Measurements from ENCODE around the gene ST6GAL1. TPM values are rescaled to one million over a fixed set of nuclear protein-coding genes. Genes with fewer than 3 reads are reported as not detected.

The ST6GAL1 gene
- total and polyA plus RNA-seq, 2 experiments from 2014 or later, result 17.6 to 65.1 TPM

DNA sequence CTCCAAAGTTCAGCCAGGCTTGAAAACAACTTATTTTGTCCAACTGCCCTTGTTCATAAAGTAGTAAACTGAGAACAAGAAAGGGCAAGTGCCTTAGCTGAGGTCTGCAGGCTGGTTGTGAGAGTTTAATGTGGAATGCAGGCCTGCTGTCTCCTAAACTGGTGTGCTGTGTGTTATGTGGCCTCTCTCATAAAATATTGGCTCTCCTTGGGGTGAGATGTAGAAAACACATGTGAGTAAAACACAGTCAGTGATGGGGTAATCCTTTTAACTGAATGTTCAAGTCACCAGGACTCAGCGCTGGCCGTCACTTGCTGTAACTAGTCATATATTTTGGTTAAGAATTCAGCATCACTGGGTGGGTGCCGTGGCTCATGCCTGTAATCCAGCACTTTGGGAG, 7.1 kb upstream of the ST6GAL1 start:
- no peaks in the 10 kb centered on the region for H3K4me1 Mint-ChIP-seq
- no peak overlapping the region for H3K27ac Mint-ChIP-seq
- Histone ChIP-seq H2AFZ (0 out of 2 replicates have a peak overlapping the region, but pooled peaks have one; percentile 28), H3K27ac (ENCODE audit: low read depth) (no peak overlapping the region), H3K36me3 (ENCODE audit: insufficient read depth) (no peaks in the 10 kb centered on the region), H3K4me1 (ENCODE audit: insufficient read depth) (no peaks in the 10 kb centered on the region), H3K4me2 (no peak overlapping the region), H3K4me3 (no peak overlapping the region), H3K27me3 (ENCODE audit: insufficient read depth) (no peaks in the 10 kb centered on the region), H4K20me1 (replicated peaks; ENCODE audit: insufficient read depth) (no peaks in the 10 kb centered on the region), H3K9me2 (ENCODE audit: insufficient read depth) (no peaks in the 10 kb centered on the region; the same call in 1 of the 2 replicates), H3F3A (replicated peaks; ENCODE audit: low read depth) (no peaks in the 10 kb centered on the region), H3K79me2 (replicated peaks; ENCODE audit: insufficient read depth) (no peaks in the 10 kb centered on the region)
- H3K4me3 Mint-ChIP-seq, result no peak overlapping the region
- TF ChIP-seq, protein P1, sequence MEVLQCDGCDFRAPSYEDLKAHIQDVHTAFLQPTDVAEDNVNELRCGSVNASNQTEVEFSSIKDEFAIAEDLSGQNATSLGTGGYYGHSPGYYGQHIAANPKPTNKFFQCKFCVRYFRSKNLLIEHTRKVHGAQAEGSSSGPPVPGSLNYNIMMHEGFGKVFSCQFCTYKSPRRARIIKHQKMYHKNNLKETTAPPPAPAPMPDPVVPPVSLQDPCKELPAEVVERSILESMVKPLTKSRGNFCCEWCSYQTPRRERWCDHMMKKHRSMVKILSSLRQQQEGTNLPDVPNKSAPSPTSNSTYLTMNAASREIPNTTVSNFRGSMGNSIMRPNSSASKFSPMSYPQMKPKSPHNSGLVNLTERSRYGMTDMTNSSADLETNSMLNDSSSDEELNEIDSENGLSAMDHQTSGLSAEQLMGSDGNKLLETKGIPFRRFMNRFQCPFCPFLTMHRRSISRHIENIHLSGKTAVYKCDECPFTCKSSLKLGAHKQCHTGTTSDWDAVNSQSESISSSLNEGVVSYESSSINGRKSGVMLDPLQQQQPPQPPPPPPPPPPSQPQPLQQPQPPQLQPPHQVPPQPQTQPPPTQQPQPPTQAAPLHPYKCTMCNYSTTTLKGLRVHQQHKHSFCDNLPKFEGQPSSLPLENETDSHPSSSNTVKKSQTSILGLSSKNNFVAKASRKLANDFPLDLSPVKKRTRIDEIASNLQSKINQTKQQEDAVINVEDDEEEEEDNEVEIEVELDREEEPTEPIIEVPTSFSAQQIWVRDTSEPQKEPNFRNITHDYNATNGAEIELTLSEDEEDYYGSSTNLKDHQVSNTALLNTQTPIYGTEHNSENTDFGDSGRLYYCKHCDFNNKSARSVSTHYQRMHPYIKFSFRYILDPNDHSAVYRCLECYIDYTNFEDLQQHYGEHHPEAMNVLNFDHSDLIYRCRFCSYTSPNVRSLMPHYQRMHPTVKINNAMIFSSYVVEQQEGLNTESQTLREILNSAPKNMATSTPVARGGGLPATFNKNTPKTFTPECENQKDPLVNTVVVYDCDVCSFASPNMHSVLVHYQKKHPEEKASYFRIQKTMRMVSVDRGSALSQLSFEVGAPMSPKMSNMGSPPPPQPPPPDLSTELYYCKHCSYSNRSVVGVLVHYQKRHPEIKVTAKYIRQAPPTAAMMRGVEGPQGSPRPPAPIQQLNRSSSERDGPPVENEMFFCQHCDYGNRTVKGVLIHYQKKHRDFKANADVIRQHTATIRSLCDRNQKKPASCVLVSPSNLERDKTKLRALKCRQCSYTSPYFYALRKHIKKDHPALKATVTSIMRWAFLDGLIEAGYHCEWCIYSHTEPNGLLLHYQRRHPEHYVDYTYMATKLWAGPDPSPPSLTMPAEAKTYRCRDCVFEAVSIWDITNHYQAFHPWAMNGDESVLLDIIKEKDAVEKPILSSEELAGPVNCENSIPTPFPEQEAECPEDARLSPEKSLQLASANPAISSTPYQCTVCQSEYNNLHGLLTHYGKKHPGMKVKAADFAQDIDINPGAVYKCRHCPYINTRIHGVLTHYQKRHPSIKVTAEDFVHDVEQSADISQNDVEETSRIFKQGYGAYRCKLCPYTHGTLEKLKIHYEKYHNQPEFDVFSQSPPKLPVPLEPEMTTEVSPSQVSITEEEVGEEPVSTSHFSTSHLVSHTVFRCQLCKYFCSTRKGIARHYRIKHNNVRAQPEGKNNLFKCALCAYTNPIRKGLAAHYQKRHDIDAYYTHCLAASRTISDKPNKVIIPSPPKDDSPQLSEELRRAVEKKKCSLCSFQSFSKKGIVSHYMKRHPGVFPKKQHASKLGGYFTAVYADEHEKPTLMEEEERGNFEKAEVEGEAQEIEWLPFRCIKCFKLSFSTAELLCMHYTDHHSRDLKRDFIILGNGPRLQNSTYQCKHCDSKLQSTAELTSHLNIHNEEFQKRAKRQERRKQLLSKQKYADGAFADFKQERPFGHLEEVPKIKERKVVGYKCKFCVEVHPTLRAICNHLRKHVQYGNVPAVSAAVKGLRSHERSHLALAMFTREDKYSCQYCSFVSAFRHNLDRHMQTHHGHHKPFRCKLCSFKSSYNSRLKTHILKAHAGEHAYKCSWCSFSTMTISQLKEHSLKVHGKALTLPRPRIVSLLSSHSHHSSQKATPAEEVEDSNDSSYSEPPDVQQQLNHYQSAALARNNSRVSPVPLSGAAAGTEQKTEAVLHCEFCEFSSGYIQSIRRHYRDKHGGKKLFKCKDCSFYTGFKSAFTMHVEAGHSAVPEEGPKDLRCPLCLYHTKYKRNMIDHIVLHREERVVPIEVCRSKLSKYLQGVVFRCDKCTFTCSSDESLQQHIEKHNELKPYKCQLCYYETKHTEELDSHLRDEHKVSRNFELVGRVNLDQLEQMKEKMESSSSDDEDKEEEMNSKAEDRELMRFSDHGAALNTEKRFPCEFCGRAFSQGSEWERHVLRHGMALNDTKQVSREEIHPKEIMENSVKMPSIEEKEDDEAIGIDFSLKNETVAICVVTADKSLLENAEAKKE (CRISPR knock-in tag; IDR thresholded peaks at IDR 0.05), result no peak
- no peak for TF ChIP-seq ZNF331 (CRISPR knock-in tag; IDR thresholded peaks at IDR 0.05; ENCODE audit: low read depth)
- no peak for TF ChIP-seq JUNB (IDR thresholded peaks at IDR 0.05; ENCODE audit: unreplicated experiment)
- TF ChIP-seq NANOG (IDR thresholded peaks at IDR 0.05; ENCODE audit: borderline replicate concordance), result no peak
- no peak for TF ChIP-seq CREB1 (CRISPR knock-in tag; IDR thresholded peaks at IDR 0.05; ENCODE audit: low read depth)
- no peak for TF ChIP-seq STAT1 (IDR thresholded peaks at IDR 0.05; ENCODE audit: unreplicated experiment)
- TF ChIP-seq, protein P2, sequence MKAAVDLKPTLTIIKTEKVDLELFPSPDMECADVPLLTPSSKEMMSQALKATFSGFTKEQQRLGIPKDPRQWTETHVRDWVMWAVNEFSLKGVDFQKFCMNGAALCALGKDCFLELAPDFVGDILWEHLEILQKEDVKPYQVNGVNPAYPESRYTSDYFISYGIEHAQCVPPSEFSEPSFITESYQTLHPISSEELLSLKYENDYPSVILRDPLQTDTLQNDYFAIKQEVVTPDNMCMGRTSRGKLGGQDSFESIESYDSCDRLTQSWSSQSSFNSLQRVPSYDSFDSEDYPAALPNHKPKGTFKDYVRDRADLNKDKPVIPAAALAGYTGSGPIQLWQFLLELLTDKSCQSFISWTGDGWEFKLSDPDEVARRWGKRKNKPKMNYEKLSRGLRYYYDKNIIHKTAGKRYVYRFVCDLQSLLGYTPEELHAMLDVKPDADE (IDR thresholded peaks at IDR 0.05), result no peak
- TF ChIP-seq, protein P3, sequence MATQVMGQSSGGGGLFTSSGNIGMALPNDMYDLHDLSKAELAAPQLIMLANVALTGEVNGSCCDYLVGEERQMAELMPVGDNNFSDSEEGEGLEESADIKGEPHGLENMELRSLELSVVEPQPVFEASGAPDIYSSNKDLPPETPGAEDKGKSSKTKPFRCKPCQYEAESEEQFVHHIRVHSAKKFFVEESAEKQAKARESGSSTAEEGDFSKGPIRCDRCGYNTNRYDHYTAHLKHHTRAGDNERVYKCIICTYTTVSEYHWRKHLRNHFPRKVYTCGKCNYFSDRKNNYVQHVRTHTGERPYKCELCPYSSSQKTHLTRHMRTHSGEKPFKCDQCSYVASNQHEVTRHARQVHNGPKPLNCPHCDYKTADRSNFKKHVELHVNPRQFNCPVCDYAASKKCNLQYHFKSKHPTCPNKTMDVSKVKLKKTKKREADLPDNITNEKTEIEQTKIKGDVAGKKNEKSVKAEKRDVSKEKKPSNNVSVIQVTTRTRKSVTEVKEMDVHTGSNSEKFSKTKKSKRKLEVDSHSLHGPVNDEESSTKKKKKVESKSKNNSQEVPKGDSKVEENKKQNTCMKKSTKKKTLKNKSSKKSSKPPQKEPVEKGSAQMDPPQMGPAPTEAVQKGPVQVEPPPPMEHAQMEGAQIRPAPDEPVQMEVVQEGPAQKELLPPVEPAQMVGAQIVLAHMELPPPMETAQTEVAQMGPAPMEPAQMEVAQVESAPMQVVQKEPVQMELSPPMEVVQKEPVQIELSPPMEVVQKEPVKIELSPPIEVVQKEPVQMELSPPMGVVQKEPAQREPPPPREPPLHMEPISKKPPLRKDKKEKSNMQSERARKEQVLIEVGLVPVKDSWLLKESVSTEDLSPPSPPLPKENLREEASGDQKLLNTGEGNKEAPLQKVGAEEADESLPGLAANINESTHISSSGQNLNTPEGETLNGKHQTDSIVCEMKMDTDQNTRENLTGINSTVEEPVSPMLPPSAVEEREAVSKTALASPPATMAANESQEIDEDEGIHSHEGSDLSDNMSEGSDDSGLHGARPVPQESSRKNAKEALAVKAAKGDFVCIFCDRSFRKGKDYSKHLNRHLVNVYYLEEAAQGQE (IDR thresholded peaks at IDR 0.05; ENCODE audit: unreplicated experiment), result no peak
- no peak for TF ChIP-seq EZH2phosphoT487 (IDR thresholded peaks at IDR 0.05; ENCODE audit: unreplicated experiment)
- TF ChIP-seq ZNF114 (CRISPR knock-in tag; IDR thresholded peaks at IDR 0.05), result no peak
- no peak for TF ChIP-seq POLR2AphosphoS5 (IDR thresholded peaks at IDR 0.05; ENCODE audit: low read depth)
- TF ChIP-seq, protein P4, sequence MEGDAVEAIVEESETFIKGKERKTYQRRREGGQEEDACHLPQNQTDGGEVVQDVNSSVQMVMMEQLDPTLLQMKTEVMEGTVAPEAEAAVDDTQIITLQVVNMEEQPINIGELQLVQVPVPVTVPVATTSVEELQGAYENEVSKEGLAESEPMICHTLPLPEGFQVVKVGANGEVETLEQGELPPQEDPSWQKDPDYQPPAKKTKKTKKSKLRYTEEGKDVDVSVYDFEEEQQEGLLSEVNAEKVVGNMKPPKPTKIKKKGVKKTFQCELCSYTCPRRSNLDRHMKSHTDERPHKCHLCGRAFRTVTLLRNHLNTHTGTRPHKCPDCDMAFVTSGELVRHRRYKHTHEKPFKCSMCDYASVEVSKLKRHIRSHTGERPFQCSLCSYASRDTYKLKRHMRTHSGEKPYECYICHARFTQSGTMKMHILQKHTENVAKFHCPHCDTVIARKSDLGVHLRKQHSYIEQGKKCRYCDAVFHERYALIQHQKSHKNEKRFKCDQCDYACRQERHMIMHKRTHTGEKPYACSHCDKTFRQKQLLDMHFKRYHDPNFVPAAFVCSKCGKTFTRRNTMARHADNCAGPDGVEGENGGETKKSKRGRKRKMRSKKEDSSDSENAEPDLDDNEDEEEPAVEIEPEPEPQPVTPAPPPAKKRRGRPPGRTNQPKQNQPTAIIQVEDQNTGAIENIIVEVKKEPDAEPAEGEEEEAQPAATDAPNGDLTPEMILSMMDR (conservative IDR thresholded peaks at IDR 0.05; ENCODE audit: low read depth in 2 of 2), result no peak
- no peak for TF ChIP-seq EZH2 (IDR thresholded peaks at IDR 0.05; ENCODE audit: low read depth, unreplicated experiment)
- H3K9me3 Mint-ChIP-seq, result no peaks in the 10 kb centered on the region
- no peak for DNase-seq (ENCODE audit: low spot score)
- ATAC-seq, result no peak
- H3K27me3 Mint-ChIP-seq (ENCODE audit: insufficient read depth, low read depth, poor library complexity), result peaks cover 10% of the 10 kb centered on the region
- no peaks in the 10 kb centered on the region for H3K36me3 Mint-ChIP-seq (ENCODE audit: low read depth)
